DMS114 treated with DMSO at 0.1 percent for 48 hours (cell line): Measurements from ENCODE around the gene FBLN1.
"Not testable (repeated sequence)": the region's sequence is repeated elsewhere in the genome, so short reads cannot be mapped to it uniquely, and the experiment has no call there.

ENCODE experiments used
- DNase-seq: peaks from one replicate; lab custom pipeline; 2025; ENCODE audit not compliant: unreplicated experiment; lab: John Stamatoyannopoulos, UW

The FBLN1 gene

DNA sequence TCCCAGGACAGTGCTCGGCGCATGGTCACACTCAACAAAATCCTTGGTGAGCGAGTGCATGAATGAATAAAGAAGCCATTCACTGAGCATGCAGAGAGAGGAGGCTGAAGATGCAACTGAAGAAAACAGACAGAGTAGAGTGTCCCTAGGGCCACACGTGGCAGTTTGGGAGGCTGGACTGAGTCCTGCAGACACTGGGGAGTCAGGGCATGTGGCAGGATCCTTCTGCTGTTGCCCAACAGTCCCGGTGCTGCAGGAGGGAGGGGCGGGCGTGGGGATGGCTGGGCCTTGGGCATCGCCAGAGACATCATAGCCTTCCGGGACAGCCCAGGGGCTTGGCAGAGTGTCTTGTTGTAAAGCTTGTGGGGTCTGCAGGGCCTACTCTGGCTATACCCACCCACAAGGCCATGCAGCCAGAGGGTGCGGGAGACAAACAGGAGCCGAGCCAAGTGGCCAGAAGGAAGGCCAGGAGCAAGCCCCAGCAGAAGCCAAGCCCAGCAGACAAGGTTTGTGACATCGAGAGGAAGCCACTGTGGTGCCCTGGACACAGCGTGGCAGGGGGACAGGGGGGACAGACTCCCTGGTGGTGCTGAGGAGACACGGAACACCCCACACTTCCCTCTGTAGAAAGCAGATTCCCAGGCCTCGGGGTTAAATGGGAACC lies 26.7 kb upstream of the FBLN1 start:
- no peak for DNase-seq

DNA sequence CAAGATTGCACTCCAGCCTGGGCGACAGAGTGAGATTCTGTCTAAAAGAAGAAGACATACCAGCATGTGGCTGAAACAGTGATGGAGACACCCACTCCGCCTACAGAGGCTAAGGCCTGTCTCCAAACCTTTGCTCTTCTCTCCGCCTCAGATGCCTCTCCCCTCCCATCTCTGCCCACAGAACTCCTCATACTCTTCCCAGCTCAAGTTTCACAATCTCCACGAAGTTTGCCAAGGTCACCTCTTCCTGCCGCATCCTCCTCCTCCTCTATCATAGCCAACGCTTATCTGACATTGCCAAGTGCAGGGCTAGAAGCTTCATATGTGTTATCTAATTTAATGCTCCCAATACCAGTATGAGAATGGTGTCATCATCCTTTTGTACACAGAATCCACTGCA lies 25.9 kb upstream of the FBLN1 start:
- DNase-seq = no peak

DNA sequence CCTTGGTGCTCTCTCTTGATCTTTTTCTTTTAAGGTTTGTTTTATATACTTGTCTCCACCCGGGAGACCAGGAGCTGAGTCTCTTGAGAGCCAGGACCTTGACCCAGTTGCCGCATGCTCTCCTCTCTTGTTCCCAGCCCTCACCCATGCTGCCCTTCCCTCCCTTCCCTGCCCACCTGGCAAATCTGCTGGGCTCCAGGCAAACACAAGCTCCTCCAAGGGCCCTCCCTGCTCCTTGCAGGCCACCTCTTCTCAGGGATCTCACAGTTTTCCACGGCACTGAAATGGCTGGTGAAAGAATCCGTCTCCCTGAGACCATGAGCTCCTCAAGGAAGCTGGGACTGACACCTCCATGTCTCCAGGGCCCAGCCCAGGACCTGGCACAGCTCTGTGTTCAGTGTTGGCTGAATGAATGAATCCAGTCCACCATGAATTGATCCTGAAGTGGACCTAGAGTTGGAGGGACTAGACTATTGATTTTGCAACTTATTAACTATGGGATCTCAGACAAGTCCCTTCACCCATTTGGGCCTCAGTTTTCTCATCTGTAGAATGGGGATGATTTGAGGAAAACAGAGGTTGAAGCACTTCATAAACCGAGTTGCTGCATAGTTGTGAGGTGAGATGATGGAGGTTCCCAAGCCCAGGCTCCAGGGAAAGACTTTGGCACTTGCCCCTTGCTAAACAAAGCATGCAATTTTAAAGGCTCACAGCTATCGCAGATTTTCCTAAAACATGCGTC lies 25.1 kb upstream of the FBLN1 start:
- DNase-seq = no peak

DNA sequence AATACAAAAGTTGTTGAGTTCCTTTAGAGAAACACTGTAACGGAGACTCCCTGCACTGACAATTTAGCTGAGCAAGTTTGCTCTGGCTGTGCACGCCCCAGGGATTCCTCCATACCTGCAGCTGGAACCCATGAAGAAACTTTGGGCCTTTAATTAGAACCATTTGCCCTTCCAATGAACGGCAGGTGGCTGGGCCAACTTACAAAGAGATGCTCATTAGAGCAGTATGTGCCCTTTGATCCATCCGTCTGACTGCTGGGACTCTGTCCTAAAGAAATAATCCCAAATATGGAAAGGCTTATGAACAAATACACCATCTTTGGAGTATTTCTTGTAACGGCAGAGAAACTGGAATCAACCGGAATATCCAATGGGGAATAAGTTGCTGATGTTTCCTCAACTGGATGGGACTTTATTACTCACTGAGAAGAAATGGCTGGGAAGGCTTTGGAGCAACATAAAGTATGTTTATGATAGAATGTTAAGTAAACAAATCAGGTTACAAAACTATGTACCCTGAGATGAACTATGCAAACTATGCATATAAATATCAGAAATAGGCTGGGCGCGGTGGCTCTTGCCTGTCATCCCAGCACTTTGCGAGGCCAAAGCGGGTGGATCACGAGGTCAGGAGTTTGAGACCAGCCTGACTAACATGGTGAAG lies 24.4 kb upstream of the FBLN1 start:
- no peak for DNase-seq

DNA sequence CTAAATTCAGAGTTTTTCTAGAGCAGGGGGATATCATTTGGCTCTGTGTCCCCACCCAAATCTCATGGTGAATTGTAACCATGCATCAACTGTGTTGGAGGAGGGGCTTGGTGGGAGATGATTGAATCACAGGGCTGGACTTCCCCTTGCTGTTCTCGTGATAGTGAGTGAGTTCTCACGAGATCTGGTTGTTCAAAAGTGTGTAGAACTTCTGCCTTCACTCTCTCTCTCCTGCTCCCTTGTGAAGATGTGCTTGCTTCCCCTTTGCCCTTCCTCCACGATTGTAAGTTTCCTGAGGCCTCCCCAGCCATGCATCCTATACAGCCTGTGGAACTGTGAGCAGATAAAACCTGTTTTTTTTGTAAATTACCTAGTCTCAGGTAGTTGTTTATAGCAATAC lies 22.0 kb upstream of the FBLN1 start:
- DNase-seq = no peak

DNA sequence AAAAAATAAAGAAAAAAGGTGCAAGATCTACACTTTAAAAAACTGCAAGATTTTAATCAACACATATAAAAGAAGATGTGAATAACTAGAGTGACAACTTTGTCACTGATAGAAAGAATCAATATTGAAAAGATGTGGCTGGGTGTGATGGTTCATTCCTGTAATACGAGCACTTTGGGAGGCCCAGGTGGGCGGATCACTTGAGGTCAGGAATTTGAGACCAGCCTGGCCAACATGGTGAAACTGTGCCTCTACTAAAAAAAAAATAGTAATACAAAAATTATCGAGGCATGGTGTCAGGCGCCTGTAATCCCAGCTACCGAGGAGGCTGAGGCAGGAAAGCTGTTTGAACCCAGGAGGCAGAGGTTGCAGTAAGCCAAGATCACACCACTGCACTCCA lies 21.0 kb upstream of the FBLN1 start:
- DNase-seq = no peak

DNA sequence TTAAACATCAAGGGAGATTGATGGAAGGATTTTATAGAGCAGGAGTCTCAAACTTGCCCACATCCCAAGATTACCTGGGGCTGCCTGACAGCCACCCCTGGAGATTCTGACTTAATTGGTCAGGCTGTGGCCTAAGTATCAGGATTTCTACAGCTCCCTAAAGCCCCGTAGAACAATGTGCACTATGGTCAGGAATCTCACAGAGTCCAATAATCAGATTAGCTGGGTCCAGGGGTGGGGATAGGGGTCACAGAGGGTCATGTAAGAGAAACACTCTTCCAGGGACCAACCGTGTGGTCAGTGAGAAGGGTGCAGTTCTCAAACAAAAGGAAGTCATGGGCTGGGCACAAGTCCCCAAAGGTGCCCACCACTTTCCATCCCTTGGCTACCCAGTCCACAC lies 20.5 kb upstream of the FBLN1 start:
- DNase-seq = no peak

DNA sequence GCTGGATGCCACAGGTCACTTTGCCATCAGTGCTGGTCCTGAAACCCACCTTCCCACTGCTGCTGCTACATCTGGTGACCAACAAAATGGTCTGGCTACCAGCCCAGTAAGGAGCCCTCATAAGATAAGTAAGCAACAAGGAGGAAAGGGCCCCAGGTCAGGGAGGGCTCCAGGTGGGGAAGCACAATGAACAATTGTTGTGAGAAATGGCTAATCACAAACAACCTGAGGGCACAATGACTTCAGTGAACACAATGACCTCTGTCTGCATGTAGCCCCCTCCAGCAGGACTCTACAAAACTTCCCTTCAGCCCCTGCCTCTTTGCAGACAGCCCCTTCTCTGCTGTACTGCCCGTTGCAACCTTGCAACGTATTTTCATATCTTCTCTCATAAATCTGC lies 19.4 kb upstream of the FBLN1 start:
- DNase-seq = no peak

DNA sequence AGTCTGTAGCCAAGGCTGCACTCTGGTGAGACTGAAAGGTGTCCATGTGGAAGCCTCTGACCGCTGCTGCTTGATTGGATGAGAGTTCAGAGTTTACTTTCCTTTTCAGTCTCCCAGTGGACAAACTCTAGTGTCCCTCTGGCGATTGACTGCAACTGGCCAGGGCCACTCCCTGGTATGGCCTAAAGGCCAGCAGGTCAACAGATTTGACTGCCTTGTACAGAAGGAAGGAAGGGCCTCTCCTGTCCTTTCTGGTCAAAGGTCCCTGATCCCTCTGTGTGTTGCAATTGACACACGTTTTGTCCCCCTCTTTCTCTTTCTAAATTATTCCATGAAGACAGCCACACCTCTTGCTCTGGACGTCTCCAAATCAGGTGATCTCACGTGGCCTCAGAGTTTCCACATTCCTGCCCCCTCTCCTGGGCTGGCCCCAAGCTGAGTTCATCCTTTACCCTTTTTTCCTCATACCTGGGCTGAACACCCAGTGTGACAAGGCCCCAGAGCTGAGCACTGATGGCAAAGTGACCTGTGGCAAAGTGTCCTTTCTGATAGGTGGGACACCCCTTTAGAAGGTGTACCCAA lies 18.7 kb upstream of the FBLN1 start:
- no peak for DNase-seq

DNA sequence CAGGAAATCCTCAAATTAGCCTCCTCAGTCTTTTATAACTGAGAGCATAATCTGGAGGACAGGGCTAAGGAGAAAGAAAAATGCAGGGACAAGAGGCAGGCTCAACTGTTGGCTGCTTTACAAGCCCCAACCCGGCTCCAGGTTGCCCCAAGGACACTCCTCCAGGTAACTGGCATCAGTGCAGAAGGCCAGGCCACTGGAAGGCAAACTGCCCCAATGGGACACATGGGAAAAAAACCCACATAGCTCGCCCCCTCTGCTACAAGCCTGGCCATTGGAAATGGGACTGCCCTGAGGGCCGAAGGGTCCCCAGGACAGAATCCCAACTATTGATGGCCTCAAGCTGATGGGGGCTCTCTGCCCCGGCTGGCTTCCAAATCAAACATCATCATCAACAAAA lies 17.9 kb upstream of the FBLN1 start:
- DNase-seq = no peak

DNA sequence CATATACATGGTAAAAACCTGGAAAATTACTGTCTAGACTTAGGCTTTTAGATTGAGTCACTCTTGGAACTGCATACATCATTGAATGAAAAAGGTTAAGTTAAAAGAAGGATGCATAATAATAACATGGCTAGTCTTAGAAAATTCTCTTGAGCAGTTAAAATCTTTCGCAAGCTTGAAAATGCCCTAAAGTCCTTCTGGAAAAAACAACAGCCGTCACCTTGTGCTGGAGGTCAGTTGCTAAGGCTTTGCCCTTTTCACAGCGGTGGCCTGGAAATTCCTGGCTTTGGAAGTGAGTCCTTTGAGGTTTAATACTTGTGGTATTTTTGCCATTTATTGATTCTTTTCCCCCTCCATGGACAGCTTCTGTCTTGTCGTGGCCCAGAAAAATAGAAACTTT lies 17.4 kb upstream of the FBLN1 start:
- no peak for DNase-seq

DNA sequence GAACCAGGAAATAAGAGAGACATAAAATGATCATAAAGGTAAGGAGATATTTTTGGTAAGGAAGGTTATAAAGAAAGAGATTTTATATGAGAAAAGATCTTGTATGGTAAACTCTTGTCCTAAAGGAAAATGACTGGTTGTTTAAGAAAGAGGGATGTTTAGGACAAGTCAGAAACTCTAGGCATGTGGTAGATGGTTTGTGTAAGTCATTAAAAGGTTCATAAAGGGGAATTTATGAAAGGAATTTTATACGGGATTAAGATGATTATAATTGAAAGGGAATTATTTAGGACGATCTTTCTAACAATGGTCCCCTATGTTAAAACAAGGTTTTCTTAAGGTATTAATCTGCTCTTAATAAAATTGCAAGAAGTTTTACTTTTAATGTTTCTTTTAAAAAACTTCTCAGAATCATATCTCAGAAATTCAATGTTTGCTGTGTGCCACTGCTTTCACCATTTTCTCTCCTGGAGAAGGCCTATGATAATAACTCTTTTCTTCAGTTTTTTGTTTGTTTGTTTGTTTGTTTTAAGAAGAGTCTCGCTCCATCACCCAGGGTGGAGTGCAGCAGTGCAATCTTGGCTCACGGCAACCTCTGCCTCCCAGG lies 13.8 kb upstream of the FBLN1 start:
- DNase-seq = no peak

DNA sequence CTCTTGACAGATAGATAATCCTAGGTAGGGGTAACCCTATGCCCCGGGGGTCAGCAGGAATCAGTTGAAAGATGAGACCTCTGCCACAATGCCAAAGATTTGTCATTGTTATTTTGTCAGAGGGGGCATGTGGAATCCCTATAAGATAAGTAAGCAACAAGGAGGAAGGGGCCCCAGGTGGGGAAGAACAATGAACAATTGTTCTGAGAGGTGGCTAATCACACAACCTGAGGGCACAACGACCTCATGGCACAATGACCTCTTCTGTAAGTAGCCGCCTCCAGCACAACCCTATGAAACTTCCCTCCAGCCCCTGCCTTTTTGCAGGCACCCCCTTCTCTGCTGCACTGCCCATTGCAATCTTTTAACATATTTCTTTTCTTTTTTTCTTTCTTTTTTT lies 11.8 kb upstream of the FBLN1 start:
- no peak for DNase-seq

DNA sequence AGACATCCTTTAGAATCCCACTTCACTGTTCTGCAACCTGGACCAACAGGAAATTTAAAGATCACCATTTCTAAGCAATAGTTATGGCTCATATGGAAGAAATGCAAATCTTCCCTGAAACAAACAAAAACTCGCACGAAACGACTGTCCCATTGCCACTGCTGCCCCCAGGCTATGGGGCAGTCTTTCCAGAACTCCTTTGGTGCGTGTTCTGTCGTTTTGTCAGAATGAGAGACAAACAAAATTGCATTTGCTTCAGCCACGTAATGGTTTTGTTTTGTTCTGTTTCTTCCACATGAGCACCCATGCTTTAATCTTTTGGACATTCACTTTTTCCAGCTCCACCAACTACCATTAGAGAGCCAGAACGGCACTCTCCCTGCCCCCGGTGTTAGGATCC lies 10.8 kb upstream of the FBLN1 start:
- DNase-seq = no peak

DNA sequence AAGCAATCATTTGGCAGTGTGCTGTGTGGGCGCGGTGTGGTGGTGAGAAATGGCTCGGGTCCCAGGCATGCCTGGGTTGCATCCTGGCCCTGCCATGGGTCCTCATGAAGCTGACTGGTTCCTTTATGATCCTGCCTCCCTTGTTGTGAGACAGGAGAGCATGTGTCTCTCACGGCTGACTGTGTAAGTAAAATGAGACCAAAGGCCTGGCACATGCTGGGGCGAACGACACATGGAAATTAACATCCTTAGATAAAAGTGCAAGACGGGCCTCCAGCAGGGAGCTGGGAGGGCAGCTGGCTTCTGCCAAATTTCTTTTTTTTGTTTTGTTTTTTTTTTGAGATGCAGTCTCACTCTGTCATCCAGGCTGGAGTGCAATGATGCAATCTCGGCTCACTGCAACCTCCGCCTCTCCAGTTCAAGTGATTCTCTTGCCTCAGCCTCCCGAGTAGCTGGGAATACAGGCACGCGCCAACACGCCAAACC lies 9.4 kb upstream of the FBLN1 start:
- DNase-seq = no peak

DNA sequence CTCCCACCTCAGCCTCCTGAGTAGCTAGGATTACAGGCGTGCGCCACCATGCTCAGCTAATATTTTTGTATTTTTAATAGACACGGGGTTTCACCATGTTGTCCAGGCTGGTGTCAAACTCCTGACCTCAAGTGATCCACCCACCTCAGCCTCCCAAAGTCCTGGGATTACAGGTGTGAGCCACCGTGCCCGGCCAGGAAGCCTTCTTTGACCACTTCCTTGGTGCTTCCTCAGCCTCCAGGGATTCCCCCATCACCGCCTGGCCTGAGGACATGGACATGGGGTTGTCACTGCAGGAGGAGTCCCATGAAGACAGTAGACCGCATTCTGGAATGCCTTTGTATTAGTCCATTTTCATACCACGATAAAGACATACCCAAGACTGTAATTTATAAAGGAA lies 8.4 kb upstream of the FBLN1 start:
- DNase-seq = not testable (repeated sequence)

DNA sequence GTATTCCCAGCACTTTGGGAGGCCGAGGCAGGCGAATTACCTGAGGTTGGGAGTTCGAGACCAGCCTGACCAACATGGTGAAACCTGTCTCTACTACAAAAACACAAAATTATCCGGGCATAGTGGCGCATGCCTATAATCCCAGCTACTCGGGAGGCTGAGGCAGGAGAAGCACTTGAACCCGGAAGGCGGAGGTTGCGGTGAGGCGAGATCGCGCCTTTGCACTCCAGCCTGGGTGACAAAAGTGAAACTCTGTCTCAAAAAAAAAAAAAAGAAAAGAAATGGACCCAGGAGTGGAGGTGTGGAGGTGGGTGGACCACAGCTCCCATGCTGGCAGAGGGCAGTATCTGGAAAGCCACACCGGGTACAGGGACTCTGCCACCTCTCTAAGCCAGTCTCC lies 7.1 kb upstream of the FBLN1 start:
- not testable (repeated sequence) for DNase-seq

DNA sequence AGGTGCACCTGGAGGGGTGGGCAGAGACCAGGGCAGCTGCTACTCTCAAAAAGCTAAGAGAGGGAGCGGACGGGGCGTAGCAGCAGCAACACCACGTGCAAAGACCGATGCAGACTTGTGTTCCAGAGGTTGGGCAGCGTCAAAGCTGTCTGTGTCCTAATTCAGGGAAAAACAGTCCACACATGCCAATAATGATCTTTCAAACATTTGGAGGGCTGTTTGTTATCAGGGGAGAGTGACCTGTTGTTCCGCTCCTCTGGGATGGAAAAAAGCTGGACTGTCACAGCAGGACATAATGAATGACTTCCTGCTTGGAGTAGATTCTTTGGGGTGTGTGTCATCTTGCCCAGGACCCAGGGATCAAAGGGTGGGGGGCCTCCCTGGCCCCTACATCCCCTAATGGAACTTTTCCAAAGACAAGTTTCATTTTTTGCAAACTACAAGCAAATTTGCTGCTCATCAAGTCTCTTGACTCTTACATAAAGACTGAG lies 6.2 kb upstream of the FBLN1 start:
- no peak for DNase-seq

DNA sequence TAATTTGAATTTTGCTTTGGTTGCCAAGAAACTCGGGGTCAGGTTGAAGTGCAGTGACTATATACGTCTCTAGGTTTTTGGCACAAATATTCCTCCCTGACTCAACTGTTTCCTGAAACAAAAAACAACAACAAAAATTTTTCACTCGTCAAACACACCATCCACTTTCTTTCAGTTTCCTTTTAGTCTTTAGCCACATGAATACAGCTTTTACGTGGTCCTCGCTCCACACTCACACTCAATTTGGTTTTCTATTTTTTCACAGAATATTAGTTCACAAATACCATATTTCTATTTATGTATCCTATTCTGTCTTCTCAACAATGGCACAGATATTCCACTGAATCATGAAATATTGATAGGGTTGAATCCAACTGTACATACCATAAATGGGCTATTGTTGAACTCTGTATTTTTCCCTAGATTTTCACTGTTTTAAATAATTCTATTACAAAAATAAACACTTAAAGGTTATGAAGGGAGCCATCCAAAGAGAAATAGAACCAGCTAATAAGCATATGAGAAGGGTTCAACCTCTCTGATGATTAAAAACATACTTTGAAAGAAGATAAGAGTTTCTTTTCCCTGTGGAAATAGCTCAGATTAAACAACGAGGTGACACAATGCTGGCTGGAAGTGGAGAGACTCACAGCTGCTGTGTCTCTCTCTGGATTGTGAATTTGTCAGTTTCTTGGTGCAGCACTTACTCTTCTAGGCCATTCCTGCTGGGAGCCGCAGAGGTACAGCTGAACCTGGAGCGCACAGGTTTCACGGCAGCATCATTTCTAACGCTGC lies 5.1 kb upstream of the FBLN1 start:
- DNase-seq = no peak

DNA sequence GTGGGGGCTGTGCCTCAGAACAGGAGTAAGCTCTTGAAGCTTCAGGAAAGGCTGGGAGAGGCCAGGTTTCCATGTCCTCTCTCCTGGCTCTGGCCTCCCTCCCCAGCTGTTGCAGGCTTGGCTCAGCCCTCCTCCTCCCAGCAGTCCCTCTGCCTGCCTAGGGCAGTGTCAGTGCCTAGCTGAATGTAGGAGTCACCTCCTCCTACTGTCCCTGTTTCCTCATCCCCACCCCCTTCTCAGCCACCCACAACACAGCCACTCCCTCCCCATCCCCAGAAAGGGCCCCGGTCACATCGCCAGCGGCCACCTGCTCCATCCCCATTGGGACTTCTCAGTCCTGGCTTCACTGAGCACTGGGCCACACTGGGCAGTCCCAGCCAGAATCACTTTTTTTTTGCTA lies 2.9 kb upstream of the FBLN1 start:
- DNase-seq = no peak
